NCI-H2171 treated with DMSO at 0.1 percent for 48 hours (cell line): ENCODE measurements around the gene SPOP.
"Not testable (repeated sequence)": the region's sequence is repeated elsewhere in the genome, so short reads cannot be mapped to it uniquely, and the experiment has no call there.

Source experiments
- DNase-seq: peaks from one replicate; lab custom pipeline; 2025; lab: John Stamatoyannopoulos, UW

Gene SPOP

GRCh38 chr17:49647256-49647585 is 30.7 kb downstream of the SPOP start:
- no peak for DNase-seq

GRCh38 chr17:49646391-49647255 is 31.3 kb downstream of the SPOP start:
- no peak for DNase-seq

GRCh38 chr17:49646056-49646390 is 31.9 kb downstream of the SPOP start:
- DNase-seq = not testable (repeated sequence)

DNA sequence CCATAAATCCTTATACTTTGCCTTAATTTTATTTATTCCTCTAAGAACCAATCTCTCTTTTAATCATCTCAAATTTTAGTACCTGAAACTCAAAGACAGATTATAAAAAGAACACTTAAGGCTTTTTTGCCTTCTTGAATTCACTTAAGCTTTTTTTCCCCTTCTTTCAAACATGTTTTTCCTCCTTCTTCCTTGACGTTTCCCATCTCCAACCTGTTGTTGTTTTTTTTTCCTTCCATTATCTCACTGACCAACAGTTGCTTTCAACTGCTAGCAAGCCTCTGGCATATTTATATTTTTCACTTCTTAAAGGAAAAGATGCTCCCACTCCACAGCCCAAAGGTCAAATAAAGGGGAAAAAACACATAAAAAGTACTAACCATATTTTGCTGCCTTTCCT is 32.2 kb downstream of the SPOP start:
- DNase-seq = no peak

DNA sequence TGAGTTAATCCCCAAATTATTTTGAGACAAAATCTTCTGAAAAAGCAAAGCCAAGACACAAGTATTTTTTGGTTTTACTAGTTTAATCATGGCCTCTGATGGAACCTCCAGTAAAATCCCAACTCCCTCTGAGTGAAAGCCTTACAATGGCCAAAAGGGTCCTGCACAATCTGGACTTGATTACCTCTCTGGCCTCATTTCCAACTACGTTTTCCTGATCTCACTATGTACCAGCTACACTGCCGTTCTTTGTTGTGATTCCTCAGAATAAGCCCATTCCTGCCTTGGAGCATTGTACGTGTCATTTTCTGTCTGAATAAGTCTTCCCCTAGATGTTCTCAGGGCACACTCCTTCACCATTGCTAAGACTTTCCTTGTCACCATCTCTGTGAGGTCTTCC is 37.3 kb downstream of the SPOP start:
- no peak for DNase-seq

GRCh38 chr17:49638818-49639217 is 39.1 kb downstream of the SPOP start:
- DNase-seq = no peak

- DNase-seq = no peak
These were observed 40.2 kb downstream of the SPOP start for GRCh38 chr17:49637739-49638138.

DNA sequence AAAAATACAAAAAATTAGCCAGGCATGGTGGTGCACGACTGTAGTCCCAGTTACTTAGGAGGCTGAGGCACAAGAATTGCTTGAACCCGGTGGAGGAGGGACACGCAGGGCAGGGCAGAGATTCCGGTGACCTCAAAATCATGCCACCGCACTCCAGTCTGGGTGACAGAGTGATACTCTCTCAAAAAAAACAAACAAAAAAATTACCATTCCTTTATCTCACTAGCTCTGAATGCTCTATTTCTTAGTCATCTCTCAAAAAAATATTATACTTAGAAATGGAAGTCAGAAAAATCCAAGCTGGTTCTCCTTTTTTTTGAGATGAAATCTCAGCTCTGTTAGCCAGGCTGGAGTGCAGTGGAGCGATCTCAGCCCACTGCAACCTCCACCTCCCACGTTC is 40.8 kb downstream of the SPOP start:
- DNase-seq = no peak

DNA sequence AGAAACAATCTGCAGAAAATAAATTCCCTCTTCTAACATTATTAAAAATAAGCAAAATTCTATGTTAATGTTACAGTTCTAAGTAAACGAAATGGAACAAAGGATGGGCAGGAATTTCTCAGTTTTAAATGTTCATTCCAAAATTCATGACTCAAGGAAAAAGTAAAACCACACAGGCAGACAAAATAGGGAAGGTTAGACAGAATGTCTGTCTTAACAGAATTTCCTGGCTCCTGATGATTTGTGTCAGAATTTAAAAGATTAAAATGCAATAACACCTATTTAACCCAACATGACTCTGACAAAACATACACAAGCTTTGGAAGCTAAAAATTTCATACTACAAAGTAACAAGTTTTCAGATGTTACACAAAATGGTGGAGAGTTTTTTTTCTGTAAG is 42.8 kb downstream of the SPOP start:
- no peak for DNase-seq

- DNase-seq = no peak
These were observed 43.4 kb downstream of the SPOP start for GRCh38 chr17:49634485-49634860.

DNA sequence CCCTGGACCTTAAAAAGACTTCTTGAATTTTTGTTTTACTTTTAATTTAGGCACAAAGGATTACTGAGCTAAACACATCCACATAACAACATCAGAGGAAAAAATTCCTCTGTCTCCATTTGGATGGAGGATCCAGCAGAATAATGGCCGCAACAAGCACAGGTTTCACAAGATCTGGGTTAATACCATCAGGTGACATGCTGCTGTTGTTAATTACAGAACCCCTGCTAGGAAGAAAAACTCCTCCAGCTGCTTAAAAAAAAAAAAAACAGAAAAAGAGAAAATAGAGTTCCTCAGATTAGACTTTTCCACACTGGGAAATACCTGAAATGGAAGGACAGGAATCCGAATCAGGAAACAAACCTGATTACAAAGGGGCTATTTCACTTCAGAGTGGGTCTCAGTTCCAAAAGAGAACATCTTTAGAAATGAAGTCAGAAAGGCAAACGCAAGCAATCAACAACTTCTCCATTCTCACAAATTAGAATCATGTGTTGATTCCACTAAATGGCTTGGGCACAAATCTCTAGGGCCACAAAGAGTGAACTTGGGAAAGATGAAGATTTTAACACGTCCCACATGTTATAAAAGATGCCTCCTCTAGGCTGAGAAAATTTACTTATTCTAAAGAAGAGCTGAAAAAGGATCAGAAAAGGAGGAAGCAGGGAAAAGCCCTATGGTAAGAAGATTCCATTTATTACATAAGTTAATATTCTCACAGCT is 44.0 kb downstream of the SPOP start:
- peak; percentile 45 for DNase-seq

DNA sequence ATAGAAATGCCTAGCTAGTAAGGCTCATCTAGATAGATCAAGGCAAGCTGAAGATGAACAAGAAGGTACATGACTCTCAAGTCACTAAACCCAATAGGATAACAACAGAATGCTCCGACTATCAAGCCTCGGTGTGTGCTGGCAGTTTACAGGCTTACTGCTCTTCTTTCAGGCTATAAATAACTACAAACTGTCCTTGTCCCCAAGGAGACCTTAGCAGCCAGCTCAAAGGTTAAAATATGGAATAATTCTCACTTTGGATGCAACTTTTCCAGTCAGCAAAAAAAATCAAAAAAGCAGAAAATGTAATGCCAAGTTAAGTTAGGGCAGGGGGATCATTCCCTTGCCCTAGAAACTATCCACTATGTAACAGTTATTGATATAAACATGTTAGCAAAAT is 44.6 kb downstream of the SPOP start:
- no peak for DNase-seq

DNA sequence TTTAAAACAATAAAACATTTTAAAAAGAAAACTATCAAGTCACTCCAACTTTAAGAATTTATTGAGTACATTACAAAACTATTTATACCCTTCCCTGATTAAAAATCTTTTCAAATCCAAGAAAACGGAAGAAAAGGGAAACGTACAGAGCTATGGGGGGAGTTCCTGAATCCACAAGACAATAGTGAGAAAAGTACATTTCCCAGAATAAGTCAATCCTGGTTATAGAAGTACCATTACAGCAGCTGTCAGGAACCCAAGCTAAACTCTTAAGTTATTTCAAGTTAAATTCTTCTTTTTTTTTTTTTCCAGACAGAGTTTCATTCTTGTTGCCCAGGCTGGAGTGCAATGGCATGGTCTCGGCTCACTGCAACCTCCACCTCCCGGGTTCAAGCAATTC is 45.7 kb downstream of the SPOP start:
- DNase-seq = no peak

GRCh38 chr17:49631496-49631895 is 46.4 kb downstream of the SPOP start:
- DNase-seq = no peak

GRCh38 chr17:49630113-49630900 is 47.6 kb downstream of the SPOP start:
- no peak for DNase-seq

DNA sequence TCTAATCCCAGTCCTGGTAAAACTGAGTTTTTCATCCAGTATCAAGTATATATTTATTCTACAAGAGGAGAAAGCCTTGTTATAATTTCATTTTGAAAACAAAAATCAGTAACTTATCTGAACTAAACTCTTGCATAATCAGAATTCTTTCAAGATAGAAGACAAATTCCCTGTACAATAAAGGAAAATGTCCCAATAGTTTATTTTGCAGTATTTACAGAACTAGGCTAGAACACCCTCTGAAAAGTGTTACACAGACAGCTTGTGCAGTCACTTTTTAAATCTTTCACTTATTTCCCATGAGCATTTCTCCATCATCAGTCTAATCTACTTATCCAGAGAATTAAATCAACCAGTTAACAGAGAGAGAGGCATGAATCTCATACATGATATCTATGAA is 48.5 kb downstream of the SPOP start:
- DNase-seq = no peak

- DNase-seq = no peak
These were observed 53.0 kb downstream of the SPOP start for GRCh38 chr17:49624896-49625295.

GRCh38 chr17:49621946-49622529 is 55.9 kb downstream of the SPOP start:
- no peak for DNase-seq

GRCh38 chr17:49621420-49621819 is 56.5 kb downstream of the SPOP start:
- no peak for DNase-seq

- DNase-seq = no peak
These were observed 59.8 kb downstream of the SPOP start for GRCh38 chr17:49618028-49618611.

DNA sequence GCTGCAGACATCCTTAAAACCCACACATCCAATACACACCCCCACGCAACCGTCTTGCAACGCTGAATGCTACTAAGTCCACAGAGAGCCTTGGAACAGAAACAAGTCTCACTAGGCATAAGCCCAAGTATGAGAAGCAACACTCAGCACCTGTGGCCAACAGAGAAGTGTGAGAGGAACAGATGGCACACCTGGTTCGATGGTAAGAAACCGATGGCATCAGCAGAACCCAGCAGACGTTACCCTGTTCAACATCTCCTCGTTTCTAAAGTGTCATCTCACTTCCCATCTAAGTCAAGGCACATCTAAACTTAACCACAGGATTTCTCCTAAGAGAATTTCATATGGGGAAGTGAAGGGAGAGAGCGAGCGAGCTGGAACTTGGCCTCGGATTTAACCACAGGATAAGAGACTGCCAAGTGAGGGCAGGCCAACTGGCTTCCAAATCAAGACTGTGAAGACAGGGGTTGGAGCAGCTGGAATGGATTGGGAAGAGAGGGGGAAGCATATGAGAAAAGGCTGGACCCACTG is 61.2 kb downstream of the SPOP start:
- DNase-seq = peak; percentile 80

GRCh38 chr17:49616086-49616485 is 61.8 kb downstream of the SPOP start:
- DNase-seq = peak; percentile 20
